ENCODE data around the gene TMEM114.

DNA sequence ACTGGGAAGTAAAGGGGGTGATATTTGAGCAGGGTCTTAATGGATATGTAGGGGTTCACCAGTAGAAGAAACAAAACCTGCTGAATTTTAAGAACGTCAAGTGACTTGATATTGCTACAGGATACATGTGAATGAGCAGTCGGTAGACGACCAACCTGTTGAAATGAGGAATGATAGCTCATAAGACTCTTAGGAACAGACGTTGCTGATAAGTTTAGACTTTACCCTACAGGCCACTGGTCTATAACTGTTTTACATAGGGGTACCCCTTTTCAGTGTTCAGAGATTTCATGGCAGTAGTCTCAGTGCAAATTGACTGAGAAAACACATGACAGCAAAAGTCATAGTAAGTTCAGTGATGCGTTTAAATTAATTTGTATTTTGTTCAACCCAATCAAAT, 45.9 kb downstream of the TMEM114 start:
- TF ChIP-seq, protein P1, sequence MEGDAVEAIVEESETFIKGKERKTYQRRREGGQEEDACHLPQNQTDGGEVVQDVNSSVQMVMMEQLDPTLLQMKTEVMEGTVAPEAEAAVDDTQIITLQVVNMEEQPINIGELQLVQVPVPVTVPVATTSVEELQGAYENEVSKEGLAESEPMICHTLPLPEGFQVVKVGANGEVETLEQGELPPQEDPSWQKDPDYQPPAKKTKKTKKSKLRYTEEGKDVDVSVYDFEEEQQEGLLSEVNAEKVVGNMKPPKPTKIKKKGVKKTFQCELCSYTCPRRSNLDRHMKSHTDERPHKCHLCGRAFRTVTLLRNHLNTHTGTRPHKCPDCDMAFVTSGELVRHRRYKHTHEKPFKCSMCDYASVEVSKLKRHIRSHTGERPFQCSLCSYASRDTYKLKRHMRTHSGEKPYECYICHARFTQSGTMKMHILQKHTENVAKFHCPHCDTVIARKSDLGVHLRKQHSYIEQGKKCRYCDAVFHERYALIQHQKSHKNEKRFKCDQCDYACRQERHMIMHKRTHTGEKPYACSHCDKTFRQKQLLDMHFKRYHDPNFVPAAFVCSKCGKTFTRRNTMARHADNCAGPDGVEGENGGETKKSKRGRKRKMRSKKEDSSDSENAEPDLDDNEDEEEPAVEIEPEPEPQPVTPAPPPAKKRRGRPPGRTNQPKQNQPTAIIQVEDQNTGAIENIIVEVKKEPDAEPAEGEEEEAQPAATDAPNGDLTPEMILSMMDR (IDR thresholded peaks at IDR 0.05): no peak
- TF ChIP-seq RNF2 (IDR thresholded peaks at IDR 0.05; ENCODE audit: borderline replicate concordance, low read depth) (no peak), HDAC2 (IDR thresholded peaks at IDR 0.05) (no peak), POLR2A (IDR thresholded peaks at IDR 0.05; ENCODE audit: low read length) (no peak), MYC (IDR thresholded peaks at IDR 0.05; ENCODE audit: borderline replicate concordance, low read length) (no peak), CEBPB (IDR thresholded peaks at IDR 0.05) (no peak), MAFK (IDR thresholded peaks at IDR 0.05; ENCODE audit: partially characterized antibody) (no peak), GATA3 (IDR thresholded peaks at IDR 0.05; ENCODE audit: borderline replicate concordance) (no peak), SMC3 (IDR thresholded peaks at IDR 0.05) (no peak), KDM1A (IDR thresholded peaks at IDR 0.05; ENCODE audit: low read depth) (no peak)
- TF ChIP-seq, protein P2, sequence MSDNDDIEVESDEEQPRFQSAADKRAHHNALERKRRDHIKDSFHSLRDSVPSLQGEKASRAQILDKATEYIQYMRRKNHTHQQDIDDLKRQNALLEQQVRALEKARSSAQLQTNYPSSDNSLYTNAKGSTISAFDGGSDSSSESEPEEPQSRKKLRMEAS (IDR thresholded peaks at IDR 0.05): no peak

Measured in A549 (cell line).